HG03064 (cell line): ENCODE data around the gene SCFD2.

Experiments
- ATAC-seq: cut with Tn5 transposase; IDR thresholded peaks from one replicate; pipeline ENCODE4 v1.9.1; 2021; ENCODE audit warnings: low read depth; ENCODE audit not compliant: unreplicated experiment

SCFD2 gene

DNA sequence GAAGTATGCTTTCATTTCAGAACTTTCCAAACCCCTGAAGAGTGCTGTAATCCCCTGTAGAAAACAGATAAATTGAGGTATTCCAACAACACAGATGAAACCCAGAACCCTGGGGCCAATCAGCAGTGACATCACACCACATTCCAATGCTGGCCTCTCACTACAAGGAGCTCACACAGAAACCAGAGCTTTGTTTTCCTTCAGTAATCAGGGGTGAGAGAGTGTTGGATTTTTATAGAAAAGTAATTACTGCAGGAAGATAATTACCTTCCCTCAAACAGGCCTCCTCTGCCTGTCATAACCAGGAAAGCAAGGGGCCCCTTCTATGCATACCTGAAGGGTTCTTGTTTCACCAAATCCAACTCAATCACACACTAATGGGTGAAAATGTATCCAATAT, 246.2 kb downstream of the SCFD2 start:
- no peak for ATAC-seq

DNA sequence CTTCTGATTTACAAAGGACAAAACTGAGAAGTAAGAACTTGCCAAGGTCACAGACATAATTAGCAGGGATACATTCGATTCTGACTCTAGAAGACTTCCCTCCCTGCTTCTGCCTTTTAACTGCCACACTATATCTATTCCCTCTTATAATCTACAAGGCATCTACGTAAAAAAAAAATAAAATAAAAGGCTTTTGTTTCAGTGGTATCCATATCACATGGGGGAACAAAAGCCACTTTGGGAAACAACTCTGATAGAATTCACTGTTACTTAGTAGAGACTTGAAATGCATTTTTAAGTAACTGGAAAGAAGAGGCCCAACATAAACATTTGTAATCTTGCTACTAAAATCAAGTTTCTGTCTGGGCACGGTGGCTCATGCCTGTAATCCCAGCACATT, 247.2 kb downstream of the SCFD2 start:
- no peak for ATAC-seq

DNA sequence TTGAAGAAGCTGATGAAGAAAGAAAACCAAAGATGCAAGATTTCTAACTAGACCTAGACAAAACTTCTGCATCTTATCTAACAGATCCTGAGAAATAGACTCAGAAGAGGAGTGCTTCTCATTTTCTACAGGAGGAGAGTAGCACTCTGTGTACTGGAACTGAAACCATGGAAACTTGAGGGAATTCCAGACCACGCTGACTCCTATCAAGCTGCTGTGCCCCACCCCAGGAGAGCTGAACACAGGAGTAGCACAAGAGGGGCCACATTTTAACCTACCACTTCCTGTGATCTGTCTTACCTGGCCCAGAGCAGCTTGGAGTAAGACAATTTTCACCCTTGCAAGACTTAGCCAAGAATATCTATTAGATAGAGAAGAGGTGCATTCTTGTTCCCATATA, 248.9 kb downstream of the SCFD2 start:
- ATAC-seq, result no peak

DNA sequence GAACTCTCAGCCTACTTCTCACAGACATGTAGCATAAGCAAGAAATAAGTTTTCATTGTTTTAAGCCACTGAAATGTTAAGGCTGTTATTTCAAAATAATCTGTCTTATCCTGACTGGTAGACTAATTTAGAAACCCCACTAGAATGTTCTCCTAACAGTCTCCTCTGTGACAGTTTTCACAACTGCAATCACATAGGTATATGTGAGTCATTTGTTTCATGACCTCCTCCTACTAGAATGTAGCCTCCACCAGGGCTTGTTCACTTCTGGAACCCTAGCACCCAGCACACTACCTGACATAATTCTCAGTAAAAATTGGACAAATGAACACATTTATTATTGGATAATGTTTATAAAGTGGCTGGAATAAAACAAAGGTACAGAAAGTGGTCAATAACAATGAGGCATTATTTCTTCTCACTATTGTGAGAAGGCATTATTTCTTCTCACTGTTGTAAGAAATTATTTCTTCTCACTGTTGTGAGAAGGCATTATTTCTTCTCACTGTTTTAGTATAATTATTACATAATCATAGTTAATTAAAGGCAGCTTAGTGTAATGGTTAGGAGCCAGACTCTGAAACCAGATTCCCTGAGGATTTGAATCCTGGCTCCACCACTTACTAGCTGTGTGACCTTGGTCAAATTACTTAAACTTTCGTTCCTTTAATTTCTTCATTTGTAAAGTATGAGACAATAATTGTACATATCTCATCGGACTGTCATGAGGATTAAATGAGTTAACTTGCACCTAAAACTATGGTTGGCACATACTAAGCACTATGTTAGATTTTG, 252.2 kb downstream of the SCFD2 start:
- no peak for ATAC-seq

DNA sequence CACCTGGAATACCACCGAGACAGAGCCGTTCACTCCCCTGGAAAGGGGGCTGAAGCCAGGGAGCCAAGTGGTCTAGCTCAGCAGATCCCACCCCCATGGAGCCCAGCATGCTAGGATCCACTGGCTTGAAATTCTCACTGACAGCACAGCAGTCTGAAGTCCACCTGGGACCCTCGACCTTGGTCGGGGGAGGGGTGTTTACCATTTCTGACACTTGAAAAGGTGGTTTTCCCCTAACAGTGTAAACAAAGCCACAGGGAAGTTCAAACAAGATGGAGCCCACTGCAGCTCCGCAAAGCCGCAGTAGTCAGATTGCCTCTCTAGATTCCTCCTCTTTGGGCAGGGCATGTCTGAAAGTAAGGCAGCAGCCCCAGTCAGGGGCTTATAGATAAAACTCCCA, 260.5 kb downstream of the SCFD2 start:
- ATAC-seq, result no peak

DNA sequence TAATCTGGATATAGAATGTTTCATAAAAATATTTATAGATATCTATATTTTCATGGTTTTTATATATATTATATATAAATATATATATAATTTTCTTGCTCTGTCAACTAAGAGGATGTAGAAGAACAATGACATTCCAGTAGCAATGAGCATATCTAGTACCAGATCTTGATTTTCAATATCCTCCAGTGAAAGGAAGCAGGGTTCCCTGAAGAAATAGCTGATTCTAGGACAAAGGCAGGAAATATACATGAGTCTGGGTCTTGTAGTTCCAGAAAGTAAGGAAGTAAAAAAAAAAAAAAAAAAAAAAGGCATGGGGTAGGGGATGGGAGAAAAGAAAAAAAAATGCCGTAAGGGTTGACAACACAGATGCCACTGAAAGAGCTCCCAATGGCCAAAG, 262.4 kb downstream of the SCFD2 start:
- no peak for ATAC-seq

DNA sequence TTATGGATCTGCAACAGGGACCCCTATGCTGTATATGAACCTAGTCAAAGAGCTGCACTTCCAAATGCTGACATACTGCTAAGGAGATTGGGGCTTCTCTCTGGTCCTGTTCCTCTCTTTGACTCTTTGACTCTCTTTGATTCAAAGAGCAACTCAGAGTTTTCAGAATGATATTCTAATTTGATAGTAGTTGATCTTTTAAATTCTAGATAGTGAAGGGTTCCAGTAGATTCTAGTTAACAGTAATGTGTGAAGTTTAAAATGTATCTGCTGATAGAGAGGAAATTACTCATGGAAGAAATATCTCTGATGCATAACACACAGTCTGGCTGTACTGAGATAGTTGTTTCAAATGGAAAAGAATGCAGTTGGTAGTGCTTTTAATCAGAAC, 264.7 kb downstream of the SCFD2 start:
- no peak for ATAC-seq

DNA sequence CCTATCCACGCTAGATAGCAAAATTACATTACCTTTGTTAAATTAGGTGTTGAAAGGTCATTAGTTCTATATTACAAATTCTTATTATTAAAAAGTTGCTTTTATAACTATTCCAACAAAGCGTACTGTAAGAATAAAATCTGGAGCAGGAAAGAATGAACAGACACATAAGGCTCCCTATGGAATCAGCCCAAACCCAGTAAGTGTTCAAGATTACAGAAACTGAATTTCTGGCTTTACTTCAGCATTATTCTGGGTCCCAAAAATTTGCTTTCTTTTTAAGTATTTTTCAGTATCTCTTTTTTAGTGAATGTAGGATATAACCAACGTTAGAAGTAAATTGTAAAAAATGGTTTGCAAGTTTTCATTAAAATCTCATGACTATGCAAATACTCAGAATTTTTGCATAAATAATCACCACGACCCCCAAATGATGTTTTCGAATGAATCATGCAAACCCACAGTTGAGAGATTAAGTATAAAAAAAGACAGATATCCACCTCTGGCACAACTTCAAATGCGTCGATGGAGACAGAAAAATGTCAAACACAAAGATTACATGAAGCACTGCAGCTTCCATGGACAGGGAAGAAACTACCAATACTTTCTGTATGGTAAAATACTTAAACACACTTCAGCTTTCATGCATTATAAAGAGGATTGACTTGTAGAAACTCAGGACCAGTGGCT, 265.2 kb downstream of the SCFD2 start:
- ATAC-seq, result no peak

DNA sequence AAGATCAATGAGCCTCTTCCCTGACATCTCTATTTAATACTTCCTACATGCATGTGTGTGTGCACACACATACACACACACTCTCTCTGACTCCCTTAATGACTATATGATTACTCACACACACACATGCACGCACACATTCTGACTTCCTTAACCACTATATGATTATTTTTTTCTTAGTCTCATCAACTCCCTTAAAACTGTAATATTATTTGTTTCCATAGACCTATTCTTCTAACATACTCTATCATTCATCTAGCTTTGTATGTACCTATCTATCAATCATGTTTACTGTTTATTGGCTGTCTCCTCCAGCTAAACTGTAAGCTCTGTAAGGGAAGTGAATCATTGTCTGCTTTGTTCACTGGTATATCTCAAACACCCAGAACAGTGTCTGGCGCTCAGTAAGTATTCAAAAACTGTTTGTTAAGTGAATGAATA, 267.2 kb downstream of the SCFD2 start:
- ATAC-seq, result no peak

DNA sequence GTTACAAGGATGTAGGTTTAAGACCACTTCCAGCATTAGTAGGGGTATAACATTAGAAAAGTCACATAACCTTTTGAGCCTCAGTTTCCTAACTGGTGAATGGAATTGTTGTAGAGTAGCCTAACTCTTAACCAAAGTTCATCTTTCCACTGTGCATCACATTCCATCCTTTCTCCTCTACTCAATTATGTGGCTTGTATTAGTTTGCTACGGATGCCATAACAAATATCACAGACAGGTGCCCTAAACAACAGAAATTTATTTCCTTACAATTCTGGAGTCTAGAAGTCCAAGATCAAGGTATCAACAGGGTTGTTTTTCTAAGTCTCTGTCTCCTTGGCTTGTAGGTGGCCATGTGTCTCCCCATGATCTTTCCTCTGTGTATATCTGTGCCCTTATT, 271.8 kb downstream of the SCFD2 start:
- no peak for ATAC-seq

DNA sequence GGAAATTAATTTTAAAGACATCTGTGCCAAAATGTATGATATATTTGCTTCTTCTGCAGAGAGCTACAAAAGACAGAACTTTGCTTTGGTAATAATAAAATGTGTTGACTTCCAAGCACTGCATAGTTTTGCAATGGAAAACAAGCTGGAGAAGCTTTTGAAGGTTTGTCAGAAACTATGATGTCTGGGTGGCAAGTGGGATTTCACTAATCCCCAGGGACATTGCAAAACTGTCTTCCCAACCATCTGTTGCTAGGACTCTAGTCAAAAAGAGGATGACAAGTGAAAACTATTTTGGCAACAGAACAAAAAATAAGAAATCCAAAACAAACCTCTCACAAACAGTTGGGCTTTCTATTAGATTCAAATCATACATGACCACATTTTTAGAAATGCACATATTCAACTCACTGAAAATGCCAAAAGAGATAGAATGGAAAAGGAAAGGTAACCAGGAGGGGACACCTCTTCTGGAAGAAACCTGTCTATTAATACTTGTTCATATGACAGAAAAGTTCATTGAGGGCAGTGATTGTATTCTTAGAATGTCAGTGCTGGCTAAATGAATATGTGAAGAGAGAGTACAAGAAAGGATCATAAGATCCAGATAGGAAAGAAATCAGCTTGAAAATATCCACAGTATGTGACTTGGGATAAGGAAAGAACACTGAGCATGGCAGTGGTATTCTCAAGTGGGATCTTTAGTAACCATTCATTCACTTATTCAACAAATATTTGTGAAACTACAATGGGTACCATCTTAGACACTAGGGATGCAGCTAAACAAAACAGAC, 275.7 kb downstream of the SCFD2 start:
- ATAC-seq, result no peak

DNA sequence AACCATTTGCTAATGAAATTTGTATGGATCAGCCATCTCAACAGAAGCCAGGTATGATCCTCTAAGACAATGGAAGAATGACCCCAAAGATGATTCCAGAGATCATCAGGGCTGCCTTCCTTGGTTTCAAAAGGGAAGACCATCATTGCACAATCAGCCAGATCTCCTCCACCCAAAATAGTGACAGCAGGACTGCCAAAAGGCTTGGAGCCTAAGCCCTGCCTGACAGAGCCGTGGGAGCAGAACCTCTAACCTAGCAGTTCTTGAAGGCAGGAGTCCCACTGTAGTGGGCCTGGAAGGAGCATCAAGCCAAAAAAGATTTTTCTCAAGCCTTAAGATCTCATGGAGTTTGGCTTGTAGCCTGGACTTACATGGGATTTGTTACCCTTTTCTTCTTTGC, 277.7 kb downstream of the SCFD2 start:
- ATAC-seq, result no peak

DNA sequence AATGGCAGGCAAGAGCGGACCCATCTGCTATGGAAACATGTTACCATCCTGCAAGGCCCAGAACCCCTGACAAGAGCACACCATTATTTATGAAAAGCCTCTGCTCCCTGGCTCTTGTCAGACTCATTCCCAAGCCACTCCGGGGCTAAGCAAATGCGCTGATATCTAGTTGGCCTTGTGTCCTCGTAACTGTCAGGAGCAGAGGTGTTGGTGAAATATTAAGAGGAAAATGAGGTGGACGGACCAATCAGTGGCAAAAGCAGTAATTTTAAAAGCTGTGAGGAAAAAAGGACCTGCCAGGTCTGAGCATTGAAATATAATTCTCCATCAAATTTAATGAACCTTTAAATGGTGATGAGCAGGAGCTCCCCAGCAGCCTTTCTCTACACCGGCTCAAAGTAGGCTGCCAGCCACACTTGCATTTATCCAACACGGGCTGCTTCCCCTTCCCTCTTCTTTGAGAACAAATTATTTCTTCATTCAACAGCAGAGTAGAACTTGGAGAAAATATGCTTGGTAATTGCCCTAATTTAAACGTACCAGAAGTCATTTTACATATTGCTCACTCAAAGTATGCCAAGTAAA, 289.4 kb downstream of the SCFD2 start:
- no peak for ATAC-seq

DNA sequence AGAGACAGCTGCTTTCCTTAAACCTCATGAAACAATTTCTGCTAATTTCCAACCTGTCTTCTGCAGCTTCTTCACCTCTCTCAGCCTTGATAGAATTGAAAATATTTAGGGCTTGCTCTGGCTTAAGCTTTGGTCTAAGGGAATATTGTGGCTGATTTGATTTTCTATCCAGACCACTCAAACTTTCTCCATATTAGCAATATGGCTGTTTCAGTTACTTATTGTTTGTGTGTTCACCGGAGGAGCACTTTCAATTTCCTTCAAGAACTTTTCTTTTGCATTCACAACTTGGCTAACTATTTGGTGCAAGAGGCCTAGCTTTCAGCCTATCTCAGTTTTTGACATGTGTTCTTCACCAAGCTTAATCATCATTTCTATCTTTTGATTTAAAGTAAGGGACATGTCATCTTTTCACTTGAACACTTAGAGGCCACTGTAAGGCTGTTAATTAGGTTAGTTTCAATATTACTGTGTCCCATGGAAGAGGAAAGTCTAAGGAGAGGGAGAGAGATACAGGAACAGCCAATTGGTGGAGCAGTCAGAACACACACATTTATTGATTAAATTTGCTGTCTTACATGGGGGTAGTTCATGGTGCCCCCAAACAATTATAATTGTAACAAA, 290.6 kb downstream of the SCFD2 start:
- no peak for ATAC-seq

DNA sequence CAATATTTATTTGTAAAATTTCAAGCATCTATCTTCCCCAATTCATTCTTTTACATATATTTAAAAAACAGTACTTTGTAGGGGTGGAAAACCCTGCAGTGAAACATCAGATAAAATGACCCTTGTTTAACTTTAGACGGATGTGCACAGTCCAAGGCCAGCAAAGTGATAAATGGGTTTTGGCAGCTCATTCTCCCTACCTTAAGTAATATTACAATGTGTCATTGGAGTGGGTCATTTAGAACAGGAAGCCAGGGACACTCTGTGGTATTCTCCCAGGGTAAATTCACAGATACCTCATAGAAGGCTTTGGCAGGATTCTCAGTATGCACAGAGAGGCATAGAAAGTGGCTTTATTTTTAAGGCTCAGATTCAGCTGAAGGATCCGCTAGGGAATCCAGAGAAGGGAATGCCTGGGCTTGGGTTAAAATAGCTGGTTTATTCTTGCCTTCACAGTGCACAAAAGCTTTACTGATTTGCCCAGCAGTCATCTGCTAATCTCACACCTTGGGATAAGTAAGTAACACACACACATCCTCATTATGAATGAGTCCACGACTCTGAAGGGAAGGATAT, 297.0 kb downstream of the SCFD2 start:
- ATAC-seq, result no peak

DNA sequence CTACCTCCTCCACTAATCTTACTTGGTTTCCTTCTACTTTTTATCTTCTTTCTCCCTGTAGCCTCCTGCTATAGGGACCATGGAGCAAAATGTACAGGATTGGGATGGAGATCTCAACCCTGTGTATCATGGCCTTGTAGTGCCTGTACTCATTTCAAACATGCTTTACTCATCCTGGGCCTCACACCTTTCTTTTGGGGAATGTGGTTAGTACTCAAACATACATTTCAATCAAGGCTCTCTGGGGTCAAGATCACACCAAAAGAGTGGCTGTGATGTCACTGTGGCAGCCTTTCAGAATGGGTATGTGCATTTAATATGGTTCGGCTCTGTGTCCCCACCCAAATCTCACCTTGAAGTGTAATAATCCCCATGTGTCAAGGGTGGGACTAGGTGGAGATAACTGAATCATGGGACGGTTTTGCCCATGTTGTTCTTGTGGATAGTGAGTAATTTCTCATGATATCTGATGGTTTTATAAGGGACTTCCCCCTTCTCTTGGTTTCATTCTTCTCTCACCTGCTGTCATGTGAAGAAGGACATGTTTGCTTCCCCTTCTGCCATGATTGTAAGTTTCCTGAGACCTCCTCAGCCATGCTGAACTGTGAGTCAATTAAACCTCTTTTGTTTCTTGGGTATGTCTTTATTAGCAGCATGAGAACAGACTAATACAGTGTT, 298.6 kb downstream of the SCFD2 start:
- ATAC-seq, result no peak

DNA sequence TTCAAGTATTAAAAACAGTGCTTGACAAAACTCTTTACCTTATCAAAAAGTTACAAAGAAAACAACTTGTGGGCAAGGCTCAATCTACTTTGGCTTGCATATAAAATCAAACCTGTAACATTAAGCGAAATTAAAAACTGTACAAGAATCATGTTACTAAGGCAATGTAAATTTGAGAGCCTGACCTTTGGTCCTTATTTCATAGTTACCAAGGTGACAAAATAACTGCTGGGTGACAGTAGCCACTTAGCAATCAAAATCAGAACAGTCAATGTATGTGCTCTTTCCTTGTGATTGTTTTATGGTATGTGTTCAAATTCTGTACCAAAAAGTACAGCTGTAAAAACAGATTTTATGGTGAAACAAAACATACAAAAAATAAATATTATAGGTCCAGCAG, 299.7 kb downstream of the SCFD2 start:
- ATAC-seq, result no peak

DNA sequence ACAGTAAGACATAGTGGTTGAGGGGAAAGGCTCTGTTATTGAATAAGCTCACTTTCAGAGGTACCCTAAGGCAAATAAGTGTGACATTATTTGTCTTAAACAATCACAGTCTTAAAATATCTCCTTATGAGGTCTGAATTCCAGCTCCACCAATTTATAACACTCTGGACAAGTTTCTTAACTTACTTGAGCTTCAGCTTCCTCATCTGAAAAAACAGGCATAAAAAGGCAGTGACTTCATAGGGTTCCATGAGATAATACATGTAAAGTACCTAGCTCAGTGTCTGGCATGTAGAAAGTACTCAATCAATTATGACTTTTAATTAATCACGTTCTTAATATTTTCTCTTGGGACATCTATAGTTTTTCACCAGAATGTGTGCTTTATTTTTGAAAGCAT, 301.3 kb downstream of the SCFD2 start:
- ATAC-seq, result no peak

DNA sequence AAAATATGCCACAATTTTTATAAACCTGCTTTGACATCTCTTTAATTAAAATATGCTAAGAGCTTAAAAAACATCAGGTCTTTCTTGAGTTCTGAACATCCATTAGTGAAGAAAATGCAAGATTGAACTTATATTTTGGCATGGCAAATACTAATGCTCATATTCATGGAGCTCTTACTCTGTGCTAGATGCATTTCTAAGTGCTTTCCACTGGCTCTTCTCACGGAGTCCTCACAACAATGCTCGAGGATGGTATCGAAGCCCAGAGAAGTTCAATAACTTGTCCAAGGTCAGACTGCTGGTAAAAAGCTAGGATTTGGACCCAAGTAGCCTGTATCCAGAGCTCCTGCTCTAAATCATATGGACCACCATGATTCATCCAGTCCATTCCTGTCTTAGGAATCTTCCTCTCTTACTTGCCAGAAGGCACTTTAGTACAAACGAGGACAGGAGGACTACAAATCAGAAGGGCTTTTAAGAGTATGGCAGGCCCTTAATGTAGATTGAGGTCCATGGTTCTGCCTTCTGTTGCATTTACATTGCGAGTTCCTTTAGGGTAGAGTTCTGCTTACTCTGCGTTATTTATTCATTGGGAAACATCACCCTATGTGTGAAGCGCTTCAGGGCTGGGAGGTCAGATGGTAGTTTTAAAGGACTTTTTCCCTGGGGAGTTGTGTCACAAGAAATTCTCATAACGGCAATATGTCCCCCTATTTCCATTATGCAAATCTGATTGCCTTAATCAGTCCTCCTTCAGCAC, 304.6 kb downstream of the SCFD2 start:
- no peak for ATAC-seq
